GM20431 (cell line): ENCODE results near the gene HHAT.

Experiments used
- in situ Hi-C: fragments of 300-500 bp; cut with MseI, MboI; formaldehyde crosslinking; loops from one replicate; pipeline ENCODE4 v1.15.0; 2020; ENCODE audit warnings: low sequenced_read_pairs; ENCODE audit not compliant: unreplicated experiment

Gene HHAT

GRCh38 chr1:210722410-210723081 lies 393.8 kb downstream of the HHAT start:
- in situ Hi-C loops = no loop called here

GRCh38 chr1:210723646-210724045 lies 394.9 kb downstream of the HHAT start:
- in situ Hi-C loops = no loop called here

- in situ Hi-C loops = no loop called here
Observed at GRCh38 chr1:210724768-210725167, 396.1 kb downstream of the HHAT start.
